ENCODE measurements around the gene IL6. TPM values are rescaled to one million over a fixed set of nuclear protein-coding genes. Genes with fewer than 3 reads are reported as not detected.

Gene IL6
- total and polyA plus RNA-seq, 2 of the 13 experiments (the other 11 are each of a cell fraction or from before 2014, with no cell fraction given): not detected

GRCh38 chr7:22715969-22716368 lies 11.0 kb upstream of the IL6 start:
- ChIA-PET POLR2A (no interaction called here), CTCF (ENCODE audit: low intra/inter-chr PET ratio, low total read pairs) (no interaction called here)
- no peak overlapping the region for H3K9ac ChIP-seq (ENCODE audit: insufficient read depth, low read depth, low read length)
- no peak overlapping the region for H3K27ac ChIP-seq (ENCODE audit: extremely low read length, insufficient read depth, low read length)
- H3K4me2 ChIP-seq (ENCODE audit: low read depth, low read length): no peak overlapping the region
- H3K4me1 ChIP-seq (ENCODE audit: insufficient read depth, low read length): no peaks in the 10 kb centered on the region
- BruUV-seq (replicated peaks): no TSS peak
- H3K4me3 ChIP-seq (replicated peaks in 1 of 3; ENCODE audit: insufficient read depth in 1 of 3, low read depth in 2 of 3, low read length in 3 of 3): no peak overlapping the region
- intact Hi-C loops (cut with micrococcal nuclease; ENCODE audit: unreplicated experiment) (no loop called here), in situ Hi-C loops (cut with HindIII; ENCODE audit: extremely low pct_ligation_motif_present, low pct_unique_long_range_greater_than_20kb) (no loop called here)
- no peaks in the 10 kb centered on the region for H3K9me3 ChIP-seq (ENCODE audit: low read length)
- FAIRE-seq: no peak
- H3K27me3 ChIP-seq (ENCODE audit: control insufficient read depth in 1 of 2, insufficient read depth in 2 of 2, low read length in 2 of 2): peaks cover 0 to 12% of the 10 kb centered on the region in 2 experiments; a peak in 2 of 5 replicates
- H4K20me1 ChIP-seq (ENCODE audit: insufficient read depth, low read length): no peaks in the 10 kb centered on the region
- no peak for DNase-seq (ENCODE audit: low spot score)
- no peak for TF ChIP-seq E2F1 (CRISPR knock-in tag; IDR thresholded peaks at IDR 0.05)
- TF ChIP-seq DMTF1 (CRISPR knock-in tag; IDR thresholded peaks at IDR 0.05): no peak
- TF ChIP-seq AKAP8 (CRISPR knock-in tag; IDR thresholded peaks at IDR 0.05): no peak
- TF ChIP-seq ZNF891 (CRISPR knock-in tag; IDR thresholded peaks at IDR 0.05): no peak
- no peak for TF ChIP-seq GMEB2 (CRISPR knock-in tag; IDR thresholded peaks at IDR 0.05; ENCODE audit: low read depth)
- no peak for TF ChIP-seq ZNF205 (CRISPR knock-in tag; IDR thresholded peaks at IDR 0.05)
- no peak for TF ChIP-seq IRX3 (CRISPR knock-in tag; IDR thresholded peaks at IDR 0.05; ENCODE audit: borderline replicate concordance, low read depth)
- TF ChIP-seq JDP2 (CRISPR knock-in tag; IDR thresholded peaks at IDR 0.05; ENCODE audit: borderline replicate concordance): no peak
- no peak for TF ChIP-seq SIX1 (CRISPR knock-in tag; IDR thresholded peaks at IDR 0.05; ENCODE audit: borderline replicate concordance)
- no peak for TF ChIP-seq KDM2A (CRISPR knock-in tag; IDR thresholded peaks at IDR 0.05; ENCODE audit: borderline replicate concordance, low read depth)
- no peak for TF ChIP-seq PPARG (CRISPR knock-in tag; conservative IDR thresholded peaks at IDR 0.05)
- no peak for TF ChIP-seq ATF7-NPFF (CRISPR knock-in tag; IDR thresholded peaks at IDR 0.05; ENCODE audit: low read depth)
- no peak for TF ChIP-seq MXD4 (CRISPR knock-in tag; IDR thresholded peaks at IDR 0.05)
- no peak for TF ChIP-seq ELF3 (CRISPR knock-in tag; IDR thresholded peaks at IDR 0.05)
- no peak for TF ChIP-seq ZUFSP (CRISPR knock-in tag; IDR thresholded peaks at IDR 0.05; ENCODE audit: borderline replicate concordance)
- no peak for TF ChIP-seq RBM39 (IDR thresholded peaks at IDR 0.05; ENCODE audit: low read depth, low read length, poor library complexity, severe bottlenecking)
- TF ChIP-seq ZNF160 (CRISPR knock-in tag; IDR thresholded peaks at IDR 0.05): no peak
- no peak for TF ChIP-seq NFYC (CRISPR knock-in tag; IDR thresholded peaks at IDR 0.05)
- H3K36me3 ChIP-seq (replicated peaks in 1 of 2; ENCODE audit: control insufficient read depth in 1 of 2, insufficient read depth in 2 of 2, low read length in 2 of 2): no peaks in the 10 kb centered on the region
- 40% methylated on average over 4 of the region's 4 CpGs for WGBS (ENCODE audit: low lambda C conversion rate)
- no peak for ATAC-seq
- no peak overlapping the region for H2AFZ ChIP-seq (ENCODE audit: low read length)
- no peaks in the 10 kb centered on the region for H3K79me2 ChIP-seq (ENCODE audit: insufficient read depth, low read length)

Data from HepG2 (cell line).